Amniotic stem cell (primary cell): ENCODE data around the gene LIPN.
"Not testable (repeated sequence)": the region's sequence is repeated elsewhere in the genome, so short reads cannot be mapped to it uniquely, and the experiment has no call there.

ENCODE experiments used
- DNase-seq: peaks from one replicate; lab custom pipeline; 2025; lab: John Stamatoyannopoulos, UW

Gene LIPN, protein sequence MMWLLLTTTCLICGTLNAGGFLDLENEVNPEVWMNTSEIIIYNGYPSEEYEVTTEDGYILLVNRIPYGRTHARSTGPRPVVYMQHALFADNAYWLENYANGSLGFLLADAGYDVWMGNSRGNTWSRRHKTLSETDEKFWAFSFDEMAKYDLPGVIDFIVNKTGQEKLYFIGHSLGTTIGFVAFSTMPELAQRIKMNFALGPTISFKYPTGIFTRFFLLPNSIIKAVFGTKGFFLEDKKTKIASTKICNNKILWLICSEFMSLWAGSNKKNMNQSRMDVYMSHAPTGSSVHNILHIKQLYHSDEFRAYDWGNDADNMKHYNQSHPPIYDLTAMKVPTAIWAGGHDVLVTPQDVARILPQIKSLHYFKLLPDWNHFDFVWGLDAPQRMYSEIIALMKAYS

DNA sequence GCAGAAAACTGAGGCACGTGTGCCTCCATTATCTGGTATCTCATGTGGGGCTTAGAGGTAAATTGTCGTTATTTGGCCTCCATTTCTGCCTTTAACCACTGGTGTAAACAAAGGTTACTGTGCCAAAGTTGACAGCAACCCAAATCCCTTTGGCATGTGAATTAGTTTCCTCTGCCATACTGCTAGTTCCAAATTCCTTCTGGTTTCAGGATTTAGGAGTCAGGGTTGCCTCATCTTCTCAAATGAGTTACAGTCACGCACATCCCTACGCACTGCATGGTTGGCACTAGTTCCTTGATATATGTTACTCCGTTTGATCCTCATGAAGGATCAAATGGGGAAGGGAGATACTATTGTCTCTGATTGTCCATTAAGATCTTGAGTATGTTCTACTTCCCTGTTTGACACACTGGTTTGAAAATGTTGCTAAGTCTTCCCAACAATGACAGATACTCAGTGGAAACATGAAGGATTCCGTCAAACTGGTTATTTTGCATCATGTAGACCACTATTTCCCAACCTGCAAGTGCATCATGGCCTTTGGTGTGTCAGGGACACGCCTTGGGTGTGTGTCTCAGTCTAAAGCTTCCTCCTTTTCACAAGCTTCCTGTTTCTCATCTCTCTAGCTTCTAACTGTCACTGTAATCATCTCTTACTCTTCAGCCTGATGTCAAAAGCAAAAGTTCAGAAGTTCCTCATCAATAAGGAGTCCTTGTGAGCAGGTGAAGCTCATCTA is at the start of gene LIPN:
Gene LIPN (plus strand): TSS at position 655 of the 736 bp plus-strand sequence. CDS start 1,386 bp downstream, outside the sequence.
- no peak for DNase-seq

DNA sequence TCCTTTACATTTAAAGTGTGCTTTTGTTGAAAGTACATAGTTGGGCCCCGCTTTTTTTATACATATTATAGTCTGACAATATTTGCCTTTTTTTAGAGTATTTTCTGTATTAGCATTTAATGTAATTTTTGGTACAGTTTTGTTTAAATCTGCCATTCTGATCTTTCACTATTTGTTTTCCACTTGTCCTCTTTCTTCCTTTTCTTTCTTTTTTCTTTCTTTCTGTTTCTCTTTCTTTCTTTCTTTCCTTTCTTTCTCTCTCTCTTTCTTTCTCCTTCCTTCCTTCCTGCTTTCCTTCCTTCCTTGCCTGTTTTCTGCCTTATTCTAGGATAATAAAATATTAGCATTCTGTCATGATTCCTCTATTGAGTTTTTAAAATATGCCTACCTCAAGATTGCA is 44.3 kb upstream of the LIPN start:
- DNase-seq: no peak

DNA sequence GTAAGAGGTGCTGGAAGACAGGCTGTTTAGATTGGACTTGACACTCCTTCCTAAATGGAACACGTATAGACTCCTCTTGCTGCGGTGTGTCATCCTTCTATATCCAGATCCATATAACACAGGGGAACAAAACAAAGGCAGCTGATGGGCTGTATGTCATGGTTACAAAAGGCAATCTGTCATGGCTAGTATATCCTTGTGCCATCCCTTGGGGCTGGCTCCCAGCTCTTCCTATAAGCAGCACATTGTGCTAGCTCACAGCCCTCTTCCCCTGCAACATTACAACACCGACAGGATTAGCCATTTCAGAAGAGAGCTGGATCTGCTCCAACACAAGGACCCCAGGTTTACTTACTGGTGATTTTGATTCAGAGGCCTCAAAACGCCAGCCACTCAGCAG is 38.4 kb upstream of the LIPN start:
- no peak for DNase-seq

DNA sequence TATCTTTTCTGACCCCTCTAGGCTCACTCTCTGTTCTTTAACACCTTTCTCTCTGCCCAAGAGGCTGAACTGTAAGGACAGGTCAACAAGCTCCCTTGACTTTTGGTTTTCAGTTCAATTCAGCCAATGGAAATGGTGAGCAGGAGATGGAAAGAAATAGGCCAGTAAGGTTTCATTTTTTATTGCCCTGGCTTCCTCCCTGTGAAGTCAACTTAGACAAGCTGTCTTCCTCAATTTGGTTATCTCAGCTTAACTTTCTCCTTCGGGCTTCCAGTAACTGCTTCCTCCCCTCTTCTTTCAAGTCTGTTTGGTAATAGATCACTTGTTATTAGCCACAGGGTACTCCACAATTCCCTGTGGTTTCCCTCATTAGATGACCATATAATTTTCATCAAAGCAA is 34.0 kb upstream of the LIPN start:
- DNase-seq: no peak

DNA sequence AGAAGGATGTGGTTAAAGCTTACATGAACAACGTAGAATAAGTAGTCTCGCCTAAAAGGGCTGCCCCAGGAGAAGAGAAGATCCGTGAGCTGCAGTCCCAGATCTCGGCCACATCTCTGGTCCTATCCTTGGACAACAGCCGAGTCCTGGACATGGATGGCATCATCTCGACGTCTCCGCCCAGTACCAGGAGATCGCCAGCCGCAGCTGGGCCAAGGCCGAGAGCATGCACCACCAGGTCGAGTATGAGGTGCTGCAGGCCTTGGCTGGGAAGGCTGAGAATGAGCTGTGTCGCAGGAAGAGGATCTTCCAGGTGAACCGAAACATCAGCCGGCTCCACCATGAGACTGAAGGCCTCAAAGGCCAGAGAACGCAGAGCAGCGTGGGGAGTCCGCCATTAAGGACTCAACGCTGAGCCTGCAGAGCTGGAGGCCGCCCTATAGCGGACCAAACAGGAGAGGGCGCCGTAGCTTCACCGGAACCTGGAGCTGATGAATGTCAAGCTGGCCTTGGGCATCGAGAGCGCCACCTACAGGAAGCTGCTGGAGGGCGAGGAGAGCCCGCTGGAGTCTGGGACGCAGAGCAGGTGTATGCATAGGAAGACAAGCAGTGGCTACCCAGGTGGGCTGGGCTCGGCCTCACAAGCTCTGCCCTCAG is 31.6 kb upstream of the LIPN start:
- DNase-seq: no peak

DNA sequence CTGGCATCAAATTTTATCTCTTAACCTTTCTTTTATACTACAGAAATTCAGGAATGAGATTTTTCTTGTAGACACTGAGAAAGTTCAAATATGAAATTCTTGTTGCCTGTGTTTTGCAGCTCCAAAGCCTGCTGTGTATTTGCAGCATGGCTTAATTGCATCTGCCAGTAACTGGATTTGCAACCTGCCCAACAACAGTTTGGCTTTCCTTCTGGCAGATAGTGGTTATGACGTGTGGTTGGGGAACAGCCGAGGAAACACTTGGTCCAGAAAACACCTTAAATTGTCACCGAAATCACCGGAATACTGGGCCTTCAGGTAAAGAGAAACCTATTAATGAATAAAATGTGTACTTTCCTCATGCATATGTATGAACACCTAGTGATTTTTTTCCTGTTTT is 29.0 kb upstream of the LIPN start:
- no peak for DNase-seq

DNA sequence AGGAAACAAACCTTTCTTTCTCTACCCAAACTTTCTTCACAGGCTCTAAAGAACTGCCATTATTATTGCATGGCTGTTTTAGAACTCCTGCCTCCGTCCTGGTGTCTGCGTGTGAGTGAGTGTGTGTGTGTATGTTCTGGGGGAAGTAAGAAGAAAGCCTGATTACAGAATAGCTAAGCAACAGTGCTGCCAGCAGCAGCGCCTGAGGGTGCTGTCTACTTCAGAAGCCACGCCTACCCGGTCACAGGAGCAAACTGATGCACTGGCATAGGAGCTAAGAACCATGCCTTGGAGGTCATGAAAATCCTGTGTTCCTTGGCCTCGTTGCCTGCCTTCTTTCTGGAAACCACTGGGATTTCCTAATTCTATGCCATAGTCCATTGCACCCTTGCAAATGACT is 28.5 kb upstream of the LIPN start:
- no peak for DNase-seq

DNA sequence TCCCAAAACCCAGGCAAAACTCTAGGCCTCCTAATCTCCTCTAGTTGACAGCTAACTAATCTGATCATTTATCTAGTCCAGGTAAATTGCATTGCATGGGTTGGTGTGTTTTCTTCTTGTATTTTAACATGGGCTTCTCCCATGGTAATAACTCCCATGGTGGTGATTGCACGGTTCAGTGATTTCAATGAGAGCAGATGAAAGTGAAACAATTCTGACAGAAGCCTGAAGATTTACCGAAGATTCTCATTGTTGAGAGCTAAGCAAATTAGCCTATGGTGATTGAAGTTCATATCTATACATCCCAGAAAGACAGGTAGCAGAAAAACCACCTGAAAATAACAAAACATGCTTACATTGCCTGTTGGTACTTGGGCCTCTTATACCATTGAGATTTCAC is 26.6 kb upstream of the LIPN start:
- DNase-seq: no peak

DNA sequence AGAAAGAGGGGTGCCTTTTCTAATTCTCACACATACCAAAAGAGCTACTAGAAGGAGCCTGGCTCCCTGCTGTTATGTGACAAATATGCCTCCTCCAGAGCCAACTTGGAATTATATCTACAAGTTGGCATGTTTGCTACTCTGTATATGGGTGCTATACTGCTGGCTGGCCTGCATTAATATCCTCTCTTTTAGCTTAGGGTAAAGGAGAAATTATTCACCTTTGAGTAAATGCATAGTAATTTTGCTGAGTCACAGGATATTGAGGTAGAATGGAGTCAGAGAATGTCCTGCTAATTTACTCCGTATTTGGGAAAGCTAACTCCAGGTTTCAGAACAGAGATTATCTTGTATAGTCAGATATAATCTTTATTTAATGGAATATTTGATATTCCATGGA is 24.2 kb upstream of the LIPN start:
- no peak for DNase-seq

DNA sequence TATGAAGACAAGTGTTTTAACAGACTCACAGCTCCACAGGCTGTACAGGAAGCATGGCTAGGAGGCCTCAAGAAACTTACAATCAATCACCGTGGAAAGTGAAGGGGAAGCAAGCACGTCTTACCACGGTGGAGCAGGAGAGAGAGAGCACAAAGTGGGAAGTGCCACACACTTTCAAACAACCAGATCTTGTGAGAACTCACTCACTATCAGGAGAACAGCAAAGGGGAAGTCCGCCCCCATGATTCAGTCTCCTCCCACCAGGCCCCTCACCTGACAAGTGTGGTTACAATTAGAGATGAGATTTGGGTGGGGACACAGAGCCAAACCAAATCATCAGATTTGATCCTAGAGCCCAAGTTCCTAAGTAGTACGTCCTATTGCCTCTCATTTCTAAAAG is 17.9 kb upstream of the LIPN start:
- not testable (repeated sequence) for DNase-seq

DNA sequence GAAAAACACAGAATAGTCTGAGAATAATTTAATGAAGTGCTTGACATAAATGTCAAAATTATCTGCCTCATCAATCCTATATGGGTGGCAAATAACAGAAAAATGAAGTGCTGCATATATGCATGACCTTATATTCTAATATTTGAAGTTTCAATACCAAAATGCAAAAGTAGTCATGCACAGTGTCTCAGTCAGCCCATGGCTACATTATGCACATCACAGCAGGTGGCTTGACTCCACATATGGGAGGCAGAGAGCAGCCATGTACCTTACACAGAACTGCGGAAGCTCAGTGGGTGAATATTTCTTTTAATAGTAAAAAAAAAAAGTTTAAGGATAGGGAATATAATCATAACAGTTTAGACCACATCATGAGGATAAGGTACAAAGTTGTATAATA is 17.4 kb upstream of the LIPN start:
- no peak for DNase-seq

DNA sequence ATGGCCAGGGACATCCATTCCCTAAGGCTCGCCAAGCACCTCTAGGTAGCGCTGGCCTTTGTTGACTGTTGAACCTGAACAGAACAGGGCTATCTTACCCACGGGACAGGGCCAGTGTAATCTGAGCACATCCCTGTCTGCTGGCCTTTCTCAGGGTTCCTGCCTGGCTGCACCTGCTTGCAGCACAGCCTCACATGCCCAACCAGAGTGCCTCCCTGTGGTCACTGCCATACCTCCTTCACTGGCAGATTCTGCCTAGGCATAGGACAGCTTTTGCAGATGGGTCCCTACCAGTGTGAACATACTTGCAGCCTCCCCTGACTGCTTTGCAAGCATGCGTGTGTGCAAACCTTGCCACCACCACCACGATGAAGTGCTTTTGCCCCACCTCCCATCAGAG is 15.8 kb upstream of the LIPN start:
- no peak for DNase-seq

DNA sequence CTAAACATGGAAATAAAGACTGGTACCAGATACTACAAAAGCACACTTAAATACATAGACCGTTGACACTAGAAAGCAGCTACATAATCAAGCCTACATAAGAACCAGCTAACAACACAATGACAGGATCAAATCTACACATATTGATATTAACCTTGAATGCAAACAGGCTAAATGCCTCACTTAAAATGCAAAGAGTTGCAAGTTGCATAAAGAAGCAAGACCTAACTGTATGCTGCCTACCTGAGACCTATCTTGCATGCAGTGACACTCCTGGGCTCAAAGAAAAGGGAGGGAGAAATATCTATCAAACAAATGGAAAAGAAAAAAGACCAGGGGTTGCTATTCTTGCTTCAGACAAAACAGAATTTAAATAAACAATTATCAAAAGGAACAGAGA is 14.2 kb upstream of the LIPN start:
- no peak for DNase-seq

DNA sequence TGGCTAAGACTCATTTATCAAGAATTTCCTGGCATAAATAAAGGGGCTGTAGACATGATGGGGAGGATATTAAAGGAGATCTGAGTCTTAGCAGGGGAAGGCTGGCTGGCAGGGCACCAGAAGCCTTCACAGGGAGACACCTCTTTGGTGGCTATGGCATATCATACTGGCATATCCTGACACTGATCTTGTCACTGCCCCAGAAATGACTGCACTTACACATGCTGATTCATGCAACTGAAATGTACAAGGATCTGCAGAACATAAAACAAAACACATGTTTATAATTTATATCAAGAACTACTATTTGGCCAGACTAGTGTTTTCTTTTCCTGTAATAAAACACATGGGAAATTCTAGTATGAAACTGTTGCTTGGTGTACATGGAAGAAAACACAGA is 5.5 kb upstream of the LIPN start:
- DNase-seq: peak; percentile 41

DNA sequence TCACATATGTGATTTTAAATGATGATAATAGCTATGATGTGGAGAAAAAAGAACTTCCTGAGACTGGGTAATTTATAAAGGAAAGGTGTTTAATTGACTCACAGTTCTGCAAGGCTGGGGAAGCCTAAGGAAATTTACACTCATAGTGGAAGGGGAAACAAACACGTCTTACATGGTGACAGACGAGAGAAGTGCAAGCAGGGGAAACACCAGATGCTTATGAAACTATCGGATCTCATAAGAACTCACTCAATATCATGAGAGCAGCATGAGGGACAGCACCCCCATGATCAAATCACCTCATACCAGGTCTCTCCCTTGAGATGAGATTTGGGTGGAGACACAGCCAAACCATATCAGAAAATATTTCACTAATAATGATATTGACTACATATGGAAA is 4.1 kb upstream of the LIPN start:
- no peak for DNase-seq

DNA sequence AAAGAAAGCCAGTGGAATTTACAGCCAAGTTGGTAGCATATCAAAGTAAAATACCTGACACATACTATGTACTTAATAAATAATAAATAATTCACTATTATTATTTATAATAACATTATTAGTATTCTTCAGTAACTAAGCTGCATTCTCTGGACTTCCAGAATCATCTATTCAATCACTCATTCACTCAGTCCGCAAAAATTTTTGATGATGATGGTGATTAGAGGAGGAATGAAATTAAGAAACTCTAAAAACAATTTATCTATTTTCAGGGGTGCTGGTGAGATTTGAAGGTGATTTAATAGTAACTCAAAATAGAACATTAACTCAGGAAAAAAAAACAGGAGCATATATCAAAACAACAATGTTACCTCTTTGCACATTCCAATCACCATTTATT is 3.2 kb upstream of the LIPN start:
- no peak for DNase-seq

DNA sequence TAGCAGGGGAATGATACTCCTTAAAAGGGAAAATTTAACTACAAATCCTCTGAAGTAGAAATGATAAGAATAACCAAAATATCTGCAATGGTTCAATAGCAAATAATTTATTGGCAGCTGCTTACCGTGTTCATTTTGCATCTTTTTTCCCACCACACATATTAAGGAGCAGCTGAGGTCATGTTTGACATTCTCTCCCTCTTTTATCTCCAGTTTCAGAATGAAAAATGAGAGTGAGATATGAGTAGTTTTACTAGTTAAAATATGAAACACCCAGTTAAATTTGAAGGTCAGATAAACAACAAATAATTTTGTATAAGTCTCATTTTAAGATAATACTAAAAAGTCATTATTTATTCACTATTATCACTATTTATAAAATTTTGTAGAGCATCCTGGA is 3.1 kb downstream of the LIPN start:
- DNase-seq: no peak

DNA sequence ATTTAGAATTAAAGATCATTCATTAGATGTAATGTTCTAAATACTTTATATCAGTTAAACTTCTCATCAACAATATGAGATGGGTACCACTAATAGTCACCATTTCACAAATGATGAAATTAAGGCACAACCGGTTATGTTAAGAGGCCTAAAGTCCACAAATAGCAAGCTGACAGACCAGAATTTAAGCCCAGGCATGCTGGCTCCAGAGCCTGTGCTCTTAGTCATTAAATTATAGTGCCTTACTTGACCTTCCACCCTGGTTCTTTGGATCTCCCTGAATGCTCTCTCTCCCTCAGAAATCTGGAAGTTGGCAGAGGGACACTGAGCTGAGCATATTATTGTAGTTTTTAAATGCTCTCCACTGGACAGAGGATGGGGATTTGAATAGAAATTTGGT is 3.6 kb downstream of the LIPN start:
- DNase-seq: no peak

DNA sequence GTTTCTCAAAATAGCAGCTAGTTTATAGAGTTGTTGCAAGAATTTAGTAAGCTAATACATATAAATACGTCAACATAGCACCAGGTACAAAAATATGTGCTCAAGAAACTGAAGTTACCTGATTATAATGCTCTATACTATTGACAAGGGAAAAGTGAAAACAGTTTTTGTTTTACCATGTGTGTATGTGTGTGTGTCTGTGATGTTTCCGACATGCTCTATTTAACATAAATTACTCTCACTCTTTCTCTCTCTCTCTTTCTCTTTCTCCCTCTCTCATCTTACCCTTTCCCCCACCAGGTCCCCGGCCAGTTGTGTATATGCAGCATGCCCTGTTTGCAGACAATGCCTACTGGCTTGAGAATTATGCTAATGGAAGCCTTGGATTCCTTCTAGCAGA is 4.3 kb downstream of the LIPN start:
- no peak for DNase-seq

DNA sequence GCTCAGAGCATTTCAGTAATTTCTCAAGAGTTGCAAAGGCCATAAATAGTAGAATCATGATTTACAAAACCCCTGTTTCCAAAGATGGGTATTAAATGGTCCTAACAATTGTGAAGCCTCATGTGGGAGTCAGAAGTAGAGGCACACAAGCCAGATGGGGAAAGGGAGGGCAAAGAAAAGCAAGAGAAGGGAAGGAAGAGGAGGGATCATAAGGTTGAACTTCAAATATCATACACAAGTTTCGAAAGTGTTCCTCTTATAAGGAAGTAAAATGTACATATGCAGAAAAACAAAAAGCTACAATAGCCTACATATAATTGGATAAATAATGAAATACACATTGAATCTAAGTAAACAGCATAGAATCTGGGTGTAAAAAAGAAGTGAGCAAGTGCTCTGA is 6.0 kb downstream of the LIPN start:
- DNase-seq: no peak

DNA sequence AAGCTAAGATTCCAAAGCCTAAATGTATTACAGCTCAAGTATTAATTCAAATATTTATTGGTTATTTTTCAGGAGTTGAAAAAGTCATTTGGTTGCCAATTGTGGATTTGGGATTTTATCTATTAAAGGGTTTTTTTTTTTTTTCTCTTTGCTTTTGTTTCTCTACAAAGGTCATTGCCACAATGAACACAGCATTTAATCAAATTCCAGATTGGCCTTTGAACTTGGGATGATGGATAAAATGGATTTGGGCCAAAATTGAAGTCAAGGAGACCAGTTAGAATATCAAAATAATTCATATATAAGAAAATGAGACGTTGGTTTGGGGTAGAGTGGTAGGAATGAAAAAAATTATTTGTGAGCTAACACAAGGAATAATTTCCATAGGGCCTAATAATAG is 9.6 kb downstream of the LIPN start:
- DNase-seq: no peak

DNA sequence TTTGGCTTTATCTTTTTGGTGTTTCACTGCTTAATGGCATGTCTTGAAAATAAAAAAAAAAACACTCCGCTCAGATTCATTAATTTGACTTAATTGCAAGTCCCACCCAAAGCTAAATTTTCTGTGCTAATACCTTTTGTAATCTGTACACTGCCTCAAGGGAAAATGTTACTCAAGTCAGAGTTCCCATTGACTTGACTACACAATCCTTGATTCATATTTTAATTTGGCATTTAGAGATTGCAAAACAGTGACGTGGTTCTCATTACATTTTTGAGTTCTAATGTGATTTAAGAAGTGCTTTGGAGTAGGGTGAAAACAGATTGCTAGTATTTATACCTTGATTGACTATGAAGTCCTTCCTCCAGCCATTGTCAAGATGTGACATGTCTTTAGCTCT is 21.4 kb downstream of the LIPN start:
- DNase-seq: no peak

DNA sequence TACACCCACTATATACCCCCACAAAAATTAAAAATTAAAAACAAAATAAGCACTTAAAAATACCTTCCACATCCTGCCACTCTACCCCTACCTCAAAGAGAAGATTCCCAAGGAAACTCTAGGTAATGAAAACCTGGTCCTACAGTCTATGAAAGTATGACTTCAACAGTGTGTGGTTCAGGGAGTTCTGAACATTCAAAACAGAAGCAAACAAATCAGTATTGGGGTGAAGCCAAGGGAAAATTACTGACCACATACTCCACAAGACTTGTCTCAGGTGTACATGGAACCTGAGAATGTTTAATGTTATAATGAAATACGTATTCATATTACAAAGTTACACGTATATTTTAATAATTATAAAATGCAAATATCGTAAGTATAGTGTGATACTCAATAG is 22.4 kb downstream of the LIPN start:
- no peak for DNase-seq
